ENCODE results near the gene SOX8. TPM values are rescaled to one million over a fixed set of nuclear protein-coding genes. Genes with fewer than 3 reads are reported as not detected.
"Not testable (repeated sequence)": the region's sequence is repeated elsewhere in the genome, so short reads cannot be mapped to it uniquely, and the experiment has no call there.

SOX8 gene
- total RNA-seq, 1 donor from 2014 or later, result 0.27 TPM

DNA sequence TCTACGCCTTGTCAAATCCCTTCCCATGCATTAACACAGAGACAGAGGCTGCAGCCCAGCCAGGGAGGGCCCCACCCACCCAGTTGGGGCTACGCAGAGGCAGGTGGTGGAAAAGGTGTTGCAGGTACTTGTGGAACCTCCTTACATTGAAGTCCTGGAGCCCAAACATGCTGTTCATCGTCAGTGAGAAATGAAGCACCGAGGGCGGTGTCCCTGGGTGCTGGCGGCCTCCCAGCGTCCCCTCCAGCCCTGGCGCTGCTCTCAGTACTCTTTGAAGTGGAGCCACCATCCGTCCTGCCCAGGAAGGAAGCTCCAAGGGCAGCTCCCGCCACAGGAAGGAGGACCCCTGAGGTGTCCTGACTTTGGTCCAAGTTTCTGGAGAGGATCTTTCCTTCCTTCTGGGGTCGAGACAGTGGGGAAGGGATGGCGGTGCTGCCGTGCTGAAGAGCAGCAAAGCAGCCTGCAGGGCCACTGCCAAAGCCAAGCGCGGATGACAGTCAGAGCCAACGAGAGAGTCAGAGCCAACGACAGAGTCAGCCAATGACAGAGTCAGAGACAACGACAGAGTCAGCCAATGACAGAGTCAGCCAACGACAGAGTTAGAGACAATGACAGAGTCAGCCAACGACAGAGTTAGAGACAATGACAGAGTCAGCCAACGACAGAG is 34.2 kb upstream of the SOX8 start:
- Mint-ChIP-seq H3K27ac (ENCODE audit: unreplicated experiment) (no peak overlapping the region), H3K36me3 (ENCODE audit: unreplicated experiment) (peaks cover 29% of the 10 kb centered on the region), H3K4me1 (ENCODE audit: unreplicated experiment) (peaks cover 6% of the 10 kb centered on the region), H3K27me3 (ENCODE audit: unreplicated experiment) (no peaks in the 10 kb centered on the region), H3K4me3 (ENCODE audit: unreplicated experiment) (no peak overlapping the region), H3K9me3 (ENCODE audit: unreplicated experiment) (peaks cover 11% of the 10 kb centered on the region)
- TF ChIP-seq, protein P1, sequence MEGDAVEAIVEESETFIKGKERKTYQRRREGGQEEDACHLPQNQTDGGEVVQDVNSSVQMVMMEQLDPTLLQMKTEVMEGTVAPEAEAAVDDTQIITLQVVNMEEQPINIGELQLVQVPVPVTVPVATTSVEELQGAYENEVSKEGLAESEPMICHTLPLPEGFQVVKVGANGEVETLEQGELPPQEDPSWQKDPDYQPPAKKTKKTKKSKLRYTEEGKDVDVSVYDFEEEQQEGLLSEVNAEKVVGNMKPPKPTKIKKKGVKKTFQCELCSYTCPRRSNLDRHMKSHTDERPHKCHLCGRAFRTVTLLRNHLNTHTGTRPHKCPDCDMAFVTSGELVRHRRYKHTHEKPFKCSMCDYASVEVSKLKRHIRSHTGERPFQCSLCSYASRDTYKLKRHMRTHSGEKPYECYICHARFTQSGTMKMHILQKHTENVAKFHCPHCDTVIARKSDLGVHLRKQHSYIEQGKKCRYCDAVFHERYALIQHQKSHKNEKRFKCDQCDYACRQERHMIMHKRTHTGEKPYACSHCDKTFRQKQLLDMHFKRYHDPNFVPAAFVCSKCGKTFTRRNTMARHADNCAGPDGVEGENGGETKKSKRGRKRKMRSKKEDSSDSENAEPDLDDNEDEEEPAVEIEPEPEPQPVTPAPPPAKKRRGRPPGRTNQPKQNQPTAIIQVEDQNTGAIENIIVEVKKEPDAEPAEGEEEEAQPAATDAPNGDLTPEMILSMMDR (IDR thresholded peaks at IDR 0.05), result no peak
- DNase-seq (ENCODE audit: extremely low spot score, unreplicated experiment), result no peak

DNA sequence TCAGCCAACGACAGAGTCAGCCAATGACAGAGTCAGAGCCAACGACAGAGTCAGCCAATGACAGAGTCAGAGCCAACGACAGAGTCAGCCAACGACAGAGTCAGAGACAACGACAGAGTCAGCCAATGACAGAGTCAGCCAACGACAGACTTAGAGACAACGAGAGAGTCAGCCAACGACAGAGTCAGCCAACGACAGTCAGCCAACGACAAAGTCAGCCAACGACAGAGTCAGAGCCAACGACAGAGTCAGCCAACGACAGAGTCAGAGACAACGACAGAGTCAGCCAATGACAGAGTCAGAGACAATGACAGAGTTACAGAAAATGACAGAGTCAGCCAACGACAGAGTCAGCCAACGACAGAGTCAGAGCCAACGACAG is 33.7 kb upstream of the SOX8 start:
- not testable (repeated sequence) for H3K4me3 Mint-ChIP-seq (ENCODE audit: unreplicated experiment); H3K4me1 Mint-ChIP-seq (ENCODE audit: unreplicated experiment); H3K9me3 Mint-ChIP-seq (ENCODE audit: unreplicated experiment); H3K27ac Mint-ChIP-seq (ENCODE audit: unreplicated experiment); H3K27me3 Mint-ChIP-seq (ENCODE audit: unreplicated experiment); DNase-seq (ENCODE audit: extremely low spot score, unreplicated experiment)
- H3K36me3 Mint-ChIP-seq (ENCODE audit: unreplicated experiment), result peaks cover 27% of the 10 kb centered on the region

DNA sequence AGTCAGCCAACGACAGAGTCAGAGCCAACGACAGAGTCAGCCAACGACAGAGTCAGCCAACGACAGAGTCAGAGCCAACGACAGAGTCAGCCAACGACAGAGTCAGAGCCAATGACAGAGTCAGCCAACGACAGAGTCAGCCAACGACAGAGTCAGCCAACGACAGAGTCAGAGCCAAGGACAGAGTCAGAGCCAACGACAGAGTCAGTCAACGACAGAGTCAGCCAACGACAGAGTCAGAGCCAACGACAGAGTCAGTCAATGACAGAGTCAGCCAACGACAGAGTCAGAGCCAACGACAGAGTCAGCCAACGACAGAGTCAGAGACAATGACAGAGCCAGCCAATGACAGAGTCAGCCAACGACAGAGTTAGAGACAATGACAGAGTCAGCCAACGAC is 32.8 kb upstream of the SOX8 start:
- not testable (repeated sequence) for H3K4me1 Mint-ChIP-seq (ENCODE audit: unreplicated experiment); H3K27ac Mint-ChIP-seq (ENCODE audit: unreplicated experiment); DNase-seq (ENCODE audit: extremely low spot score, unreplicated experiment); H3K27me3 Mint-ChIP-seq (ENCODE audit: unreplicated experiment); H3K4me3 Mint-ChIP-seq (ENCODE audit: unreplicated experiment); H3K9me3 Mint-ChIP-seq (ENCODE audit: unreplicated experiment)
- H3K36me3 Mint-ChIP-seq (ENCODE audit: unreplicated experiment), result peaks cover 25% of the 10 kb centered on the region

DNA sequence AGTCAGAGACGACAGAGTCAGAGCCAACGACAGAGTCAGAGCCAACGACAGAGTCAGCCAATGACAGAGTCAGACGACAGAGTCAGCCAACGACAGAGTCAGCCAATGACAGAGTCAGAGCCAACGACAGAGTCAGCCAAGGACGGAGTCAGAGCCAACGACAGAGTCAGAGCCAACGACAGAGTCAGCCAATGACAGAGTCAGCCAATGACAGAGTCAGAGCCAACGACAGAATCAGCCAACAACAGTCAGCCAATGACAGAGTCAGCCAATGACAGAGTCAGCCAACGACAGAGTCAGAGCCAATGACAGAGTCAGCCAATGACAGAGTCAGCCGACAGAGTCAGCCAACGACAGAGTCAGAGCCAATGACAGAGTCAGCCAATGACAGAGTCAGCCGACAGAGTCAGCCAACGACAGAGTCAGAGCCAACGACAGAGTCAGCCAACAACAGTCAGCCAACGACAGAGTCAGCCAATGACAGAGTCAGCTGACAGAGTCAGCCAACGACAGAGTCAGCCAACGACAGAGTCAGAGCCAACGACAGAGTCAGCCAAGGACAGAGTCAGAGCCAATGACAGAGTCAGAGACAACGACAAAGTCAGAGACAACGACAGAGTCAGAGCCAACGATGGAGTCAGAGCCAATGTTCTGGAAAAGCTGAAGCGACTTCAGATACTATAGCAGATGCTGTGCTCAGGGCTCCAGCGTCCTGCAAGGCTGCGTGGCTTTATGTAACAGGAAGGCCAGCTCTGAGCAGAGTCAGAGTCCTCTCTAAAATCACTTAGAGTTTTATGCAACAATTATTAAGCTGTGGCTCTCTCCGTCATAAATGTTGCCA is 30.6 kb upstream of the SOX8 start:
- not testable (repeated sequence) for H3K4me3 Mint-ChIP-seq (ENCODE audit: unreplicated experiment); H3K27me3 Mint-ChIP-seq (ENCODE audit: unreplicated experiment); H3K9me3 Mint-ChIP-seq (ENCODE audit: unreplicated experiment); H3K4me1 Mint-ChIP-seq (ENCODE audit: unreplicated experiment); H3K27ac Mint-ChIP-seq (ENCODE audit: unreplicated experiment); DNase-seq (ENCODE audit: extremely low spot score, unreplicated experiment)
- peaks cover 14% of the 10 kb centered on the region for H3K36me3 Mint-ChIP-seq (ENCODE audit: unreplicated experiment)

DNA sequence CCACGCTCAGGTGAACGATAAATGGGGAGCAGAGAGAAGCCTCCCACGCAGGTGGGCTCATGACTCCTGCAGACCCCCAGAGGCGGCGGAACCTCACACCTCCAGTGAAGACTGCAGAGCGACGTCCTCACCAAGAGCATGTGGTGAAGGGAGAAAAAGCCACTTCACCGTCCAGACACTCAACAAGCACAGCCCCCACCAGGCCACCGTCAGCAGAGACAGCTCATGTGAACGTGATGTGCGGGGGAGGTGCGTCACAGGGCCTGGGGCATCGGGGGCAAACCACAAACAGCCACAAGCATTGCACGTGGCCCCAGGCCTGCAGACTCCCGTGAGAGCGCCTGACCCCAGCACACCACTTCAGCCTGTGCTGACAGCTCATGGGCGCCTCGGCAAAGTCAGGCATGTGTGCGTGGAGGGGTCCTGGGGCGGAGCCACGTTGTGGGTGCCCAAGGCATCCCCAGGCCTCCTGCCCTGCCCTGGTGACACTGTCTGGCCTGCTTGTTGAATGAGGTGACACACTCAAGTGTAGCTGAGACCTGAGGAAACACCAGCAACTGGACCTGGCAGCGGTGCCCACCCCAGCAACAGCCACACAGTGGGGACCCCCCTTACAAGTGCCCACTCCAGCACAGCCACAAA is 29.8 kb upstream of the SOX8 start:
- H3K27ac Mint-ChIP-seq (ENCODE audit: unreplicated experiment), result no peak overlapping the region
- H3K27me3 Mint-ChIP-seq (ENCODE audit: unreplicated experiment), result no peaks in the 10 kb centered on the region
- H3K4me1 Mint-ChIP-seq (ENCODE audit: unreplicated experiment), result no peaks in the 10 kb centered on the region
- peaks cover 16% of the 10 kb centered on the region for H3K36me3 Mint-ChIP-seq (ENCODE audit: unreplicated experiment)
- no peak for DNase-seq (ENCODE audit: extremely low spot score, unreplicated experiment)
- TF ChIP-seq, protein P1 (IDR thresholded peaks at IDR 0.05), result no peak
- no peaks in the 10 kb centered on the region for H3K9me3 Mint-ChIP-seq (ENCODE audit: unreplicated experiment)
- H3K4me3 Mint-ChIP-seq (ENCODE audit: unreplicated experiment), result no peak overlapping the region

DNA sequence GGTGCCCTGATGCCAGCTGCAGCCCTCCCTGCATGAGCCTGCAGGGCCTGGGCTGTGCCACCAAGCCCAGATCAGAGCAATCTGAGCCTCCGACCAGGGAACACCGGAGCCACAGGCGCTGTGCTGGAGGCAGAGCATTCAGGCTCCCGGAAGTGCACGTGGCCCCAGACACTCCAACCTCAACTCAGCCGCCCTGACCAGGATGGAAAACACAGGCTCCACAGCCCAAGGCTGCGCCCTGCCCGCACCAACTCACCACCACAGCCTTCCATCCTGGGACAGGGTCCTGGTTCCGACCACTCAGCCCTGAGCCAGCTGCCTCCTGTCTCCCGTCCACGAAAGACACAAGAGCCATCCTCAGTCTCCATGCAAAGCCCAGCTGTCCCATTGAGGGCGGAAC is 29.2 kb upstream of the SOX8 start:
- H3K36me3 Mint-ChIP-seq (ENCODE audit: unreplicated experiment), result peaks cover 16% of the 10 kb centered on the region
- no peaks in the 10 kb centered on the region for H3K27me3 Mint-ChIP-seq (ENCODE audit: unreplicated experiment)
- H3K4me3 Mint-ChIP-seq (ENCODE audit: unreplicated experiment), result no peak overlapping the region
- no peaks in the 10 kb centered on the region for H3K4me1 Mint-ChIP-seq (ENCODE audit: unreplicated experiment)
- TF ChIP-seq, protein P1 (IDR thresholded peaks at IDR 0.05), result no peak
- no peaks in the 10 kb centered on the region for H3K9me3 Mint-ChIP-seq (ENCODE audit: unreplicated experiment)
- H3K27ac Mint-ChIP-seq (ENCODE audit: unreplicated experiment), result no peak overlapping the region
- no peak for DNase-seq (ENCODE audit: extremely low spot score, unreplicated experiment)

DNA sequence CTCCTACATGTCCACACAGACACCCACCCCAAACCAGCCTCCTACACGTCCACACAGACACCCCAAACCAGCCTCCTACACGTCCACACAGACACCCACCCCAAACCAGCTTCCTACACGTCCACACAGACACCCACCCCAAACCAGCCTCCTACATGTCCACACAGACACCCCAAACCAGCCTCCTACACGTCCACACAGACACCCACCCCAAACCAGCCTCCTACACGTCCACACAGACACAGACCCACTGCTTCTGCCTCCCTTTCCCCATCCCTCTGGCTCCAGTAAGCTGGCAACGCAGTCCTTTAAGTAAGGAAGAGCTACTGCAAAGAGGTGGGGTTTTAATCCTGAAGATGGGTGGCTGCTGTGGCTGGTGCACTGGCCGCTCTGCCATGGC is 27.8 kb upstream of the SOX8 start:
- not testable (repeated sequence) for H3K4me1 Mint-ChIP-seq (ENCODE audit: unreplicated experiment); H3K9me3 Mint-ChIP-seq (ENCODE audit: unreplicated experiment); H3K4me3 Mint-ChIP-seq (ENCODE audit: unreplicated experiment); H3K27me3 Mint-ChIP-seq (ENCODE audit: unreplicated experiment); DNase-seq (ENCODE audit: extremely low spot score, unreplicated experiment); H3K27ac Mint-ChIP-seq (ENCODE audit: unreplicated experiment)
- H3K36me3 Mint-ChIP-seq (ENCODE audit: unreplicated experiment), result peaks cover 15% of the 10 kb centered on the region

DNA sequence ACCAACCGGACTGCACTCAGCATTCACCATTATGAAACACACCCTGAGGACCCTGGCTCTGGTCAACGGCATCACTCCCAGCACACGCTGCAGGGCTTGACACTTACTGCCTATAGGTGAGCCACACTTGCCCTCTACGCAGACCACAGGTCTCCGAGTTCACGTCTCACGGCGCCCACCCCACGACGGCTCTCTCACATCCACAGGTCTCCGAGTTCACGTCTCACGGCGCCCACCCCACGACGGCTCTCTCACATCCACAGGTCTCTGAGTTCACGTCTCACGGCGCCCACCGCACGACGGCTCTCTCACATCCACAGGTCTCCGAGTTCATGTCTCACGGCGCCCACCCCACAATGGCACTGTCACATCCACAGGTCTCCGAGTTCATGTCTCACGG is 25.8 kb upstream of the SOX8 start:
- not testable (repeated sequence) for H3K4me1 Mint-ChIP-seq (ENCODE audit: unreplicated experiment); H3K27me3 Mint-ChIP-seq (ENCODE audit: unreplicated experiment); DNase-seq (ENCODE audit: extremely low spot score, unreplicated experiment); H3K4me3 Mint-ChIP-seq (ENCODE audit: unreplicated experiment); H3K9me3 Mint-ChIP-seq (ENCODE audit: unreplicated experiment); H3K27ac Mint-ChIP-seq (ENCODE audit: unreplicated experiment)
- peaks cover 15% of the 10 kb centered on the region for H3K36me3 Mint-ChIP-seq (ENCODE audit: unreplicated experiment)
